Activated T-helper 2 cell treated with anti-CD3 and anti-CD28 coated beads, Interferon-gamma antibody, Interleukin-2, Interleukin-4, amounts not matched to agents 10 μg/mL and 5 μg/mL and 100 μg/mL, durations not matched to agents 14 hours and 24 hours and 36 hours (primary cell): ENCODE measurements around the gene PSMC3. TPM values are rescaled to one million over a fixed set of nuclear protein-coding genes. Genes with fewer than 3 reads are reported as not detected.
A peak's percentile ranks its signal among the peaks of the same experiment; 100 is the strongest.

Experiments used
- DNase-seq: peaks from one replicate; pipeline ENCODE4 v3.0.0; 2021; ENCODE audit warnings: low spot score
- H3K27ac Mint-ChIP-seq: one replicate; pipeline ENCODE4 v1.8.0; 2021; ENCODE audit warnings: mixed read lengths
- H3K27me3 Mint-ChIP-seq: one replicate; pipeline ENCODE4 v1.8.0; 2021; ENCODE audit warnings: low read depth, mixed read lengths
- H3K36me3 Mint-ChIP-seq: one replicate; pipeline ENCODE4 v1.8.0; 2021; ENCODE audit warnings: low read depth, mixed read lengths
- H3K4me1 Mint-ChIP-seq: one replicate; pipeline ENCODE4 v1.8.0; 2021; ENCODE audit warnings: low read depth, mixed read lengths
- H3K4me3 Mint-ChIP-seq: one replicate; pipeline ENCODE4 v1.8.0; 2021; ENCODE audit warnings: low read depth, mild to moderate bottlenecking, moderate library complexity, mixed read lengths
- H3K9me3 Mint-ChIP-seq: one replicate; pipeline ENCODE4 v1.8.0; 2021; ENCODE audit warnings: mixed read lengths
- intact Hi-C: fragments of 100-400 bp; cut with micrococcal nuclease; formaldehyde crosslinking; loops from one replicate; pipeline ENCODE4 v1.15.1; 2023
- total RNA-seq: library from RNA; stranded (reverse); gene quantifications from 2 replicates; pipeline ENCODE4 v1.2.3, GENCODE V29; 2022

The PSMC3 gene
- total RNA-seq, 1 donor from 2014 or later, result 219 TPM

GRCh38 chr11:47406896-47407745 lies 19.1 kb downstream of the PSMC3 start:
- intact Hi-C loops, result loop anchor here (5.0 kb wide), 2 partner anchors 135 to 230 kb away; partner anchors contain the start of genes ARFGAP2 and MADD
- no peak for DNase-seq
- Mint-ChIP-seq H3K27me3 (no peaks in the 10 kb centered on the region), H3K27ac (peak overlapping the region; percentile 88), H3K36me3 (no peaks in the 10 kb centered on the region), H3K9me3 (no peaks in the 10 kb centered on the region), H3K4me3 (peak overlapping the region; percentile 91), H3K4me1 (peaks cover 17% of the 10 kb centered on the region)

- Mint-ChIP-seq H3K4me3 (no peak overlapping the region), H3K27me3 (no peaks in the 10 kb centered on the region), H3K27ac (no peak overlapping the region), H3K4me1 (peaks cover 24% of the 10 kb centered on the region), H3K36me3 (no peaks in the 10 kb centered on the region), H3K9me3 (no peaks in the 10 kb centered on the region)
- no peak for DNase-seq
- intact Hi-C loops, result no loop called here
These were observed 22.7 kb downstream of the PSMC3 start for GRCh38 chr11:47403571-47403970.

- H3K27ac Mint-ChIP-seq, result no peak overlapping the region
- no peaks in the 10 kb centered on the region for H3K36me3 Mint-ChIP-seq
- DNase-seq, result no peak
- H3K27me3 Mint-ChIP-seq, result no peaks in the 10 kb centered on the region
- peaks cover 26% of the 10 kb centered on the region for H3K4me1 Mint-ChIP-seq
- intact Hi-C loops, result no loop called here
- no peak overlapping the region for H3K4me3 Mint-ChIP-seq
- H3K9me3 Mint-ChIP-seq, result no peaks in the 10 kb centered on the region
These were observed 23.1 kb downstream of the PSMC3 start for GRCh38 chr11:47403135-47403534.

GRCh38 chr11:47400768-47401279 lies 25.4 kb downstream of the PSMC3 start:
- Mint-ChIP-seq H3K36me3 (no peaks in the 10 kb centered on the region), H3K9me3 (no peaks in the 10 kb centered on the region), H3K4me1 (peaks cover 15% of the 10 kb centered on the region), H3K4me3 (peak overlapping the region; percentile 63), H3K27ac (peak overlapping the region; percentile 71), H3K27me3 (no peaks in the 10 kb centered on the region)
- DNase-seq, result no peak
- intact Hi-C loops, result no loop called here

- DNase-seq, result no peak
- H3K27ac Mint-ChIP-seq, result peak overlapping the region; percentile 71
- intact Hi-C loops, result no loop called here
- peaks cover 17% of the 10 kb centered on the region for H3K4me1 Mint-ChIP-seq
- H3K4me3 Mint-ChIP-seq, result peak overlapping the region; percentile 76
- H3K9me3 Mint-ChIP-seq, result no peaks in the 10 kb centered on the region
- no peaks in the 10 kb centered on the region for H3K36me3 Mint-ChIP-seq
- no peaks in the 10 kb centered on the region for H3K27me3 Mint-ChIP-seq
These were observed 26.1 kb downstream of the PSMC3 start for GRCh38 chr11:47399860-47400767.

- Mint-ChIP-seq H3K36me3 (no peaks in the 10 kb centered on the region), H3K4me1 (peaks cover 21% of the 10 kb centered on the region), H3K9me3 (no peaks in the 10 kb centered on the region), H3K27me3 (no peaks in the 10 kb centered on the region), H3K4me3 (peak overlapping the region; percentile 30), H3K27ac (no peak overlapping the region)
- no peak for DNase-seq
- intact Hi-C loops, result no loop called here
These were observed 27.7 kb downstream of the PSMC3 start for GRCh38 chr11:47398551-47398950.

- peaks cover 21% of the 10 kb centered on the region for H3K4me1 Mint-ChIP-seq
- H3K9me3 Mint-ChIP-seq, result no peaks in the 10 kb centered on the region
- no peak for DNase-seq
- no peak overlapping the region for H3K4me3 Mint-ChIP-seq
- no peak overlapping the region for H3K27ac Mint-ChIP-seq
- no peaks in the 10 kb centered on the region for H3K27me3 Mint-ChIP-seq
- intact Hi-C loops, result no loop called here
- no peaks in the 10 kb centered on the region for H3K36me3 Mint-ChIP-seq
These were observed 28.2 kb downstream of the PSMC3 start for GRCh38 chr11:47398011-47398410.

GRCh38 chr11:47396049-47396320 lies 30.3 kb downstream of the PSMC3 start:
- no peak overlapping the region for H3K4me3 Mint-ChIP-seq
- H3K9me3 Mint-ChIP-seq, result no peaks in the 10 kb centered on the region
- DNase-seq, result no peak
- peaks cover 19% of the 10 kb centered on the region for H3K4me1 Mint-ChIP-seq
- no peaks in the 10 kb centered on the region for H3K27me3 Mint-ChIP-seq
- peak overlapping the region; percentile 91 for H3K27ac Mint-ChIP-seq
- intact Hi-C loops, result no loop called here
- H3K36me3 Mint-ChIP-seq, result no peaks in the 10 kb centered on the region

GRCh38 chr11:47395223-47396048 lies 30.8 kb downstream of the PSMC3 start:
- no peaks in the 10 kb centered on the region for H3K9me3 Mint-ChIP-seq
- peaks cover 15% of the 10 kb centered on the region for H3K4me1 Mint-ChIP-seq
- H3K4me3 Mint-ChIP-seq, result no peak overlapping the region

GRCh38 chr11:47394322-47395222 lies 31.7 kb downstream of the PSMC3 start:
- no peaks in the 10 kb centered on the region for H3K27me3 Mint-ChIP-seq
- DNase-seq, result peak; percentile 45
- H3K27ac Mint-ChIP-seq, result peak overlapping the region; percentile 91
- peak overlapping the region; percentile 39 for H3K4me3 Mint-ChIP-seq
- H3K9me3 Mint-ChIP-seq, result no peaks in the 10 kb centered on the region
- intact Hi-C loops, result no loop called here
- peaks cover 16% of the 10 kb centered on the region for H3K4me1 Mint-ChIP-seq
- H3K36me3 Mint-ChIP-seq, result no peaks in the 10 kb centered on the region

More at GRCh38 chr11:47395223-47396048, 30.8 kb downstream of the PSMC3 start:
- Mint-ChIP-seq H3K36me3 (no peaks in the 10 kb centered on the region), H3K27ac (peak overlapping the region; percentile 91), H3K27me3 (no peaks in the 10 kb centered on the region)
- DNase-seq, result no peak
- intact Hi-C loops, result no loop called here

GRCh38 chr11:47394050-47394321 lies 32.3 kb downstream of the PSMC3 start:
- Mint-ChIP-seq H3K9me3 (no peaks in the 10 kb centered on the region), H3K4me1 (peaks cover 19% of the 10 kb centered on the region), H3K36me3 (no peaks in the 10 kb centered on the region), H3K27ac (peak overlapping the region; percentile 91), H3K4me3 (no peak overlapping the region), H3K27me3 (no peaks in the 10 kb centered on the region)
- DNase-seq, result no peak
- intact Hi-C loops, result no loop called here
